Right cardiac atrium (tissue), 5 donors: Measurements from ENCODE around the gene PDE3A. TPM values are rescaled to one million over a fixed set of nuclear protein-coding genes. Genes with fewer than 3 reads are reported as not detected.

Source experiments
- ATAC-seq, 2 donors: fragments of 200-7000 bp; cut with Tn5 transposase; one replicate each; pipeline versions ENCODE4 v1.8.0 to v1.9.1; 2020; ENCODE audit warnings: moderate library complexity in 2 of 2, mild to moderate bottlenecking in 1 of 2
- DNase-seq, 3 donors: peaks; one replicate each; pipeline ENCODE4 v3.0.0-alpha.2; 2020
- H3K27ac ChIP-seq: one replicate; pipeline ENCODE4 v1.5.1; 2013; ENCODE audit warnings: mild to moderate bottlenecking, low read length, control low read depth, moderate library complexity
- H3K27me3 ChIP-seq: one replicate; pipeline ENCODE4 v1.6.1; 2013; ENCODE audit not compliant: control insufficient read depth, insufficient read depth
- H3K4me1 ChIP-seq: one replicate; pipeline ENCODE4 v1.6.1; 2013; ENCODE audit warnings: low read length; ENCODE audit not compliant: control insufficient read depth, insufficient read depth
- H3K4me3 ChIP-seq: one replicate; pipeline ENCODE4 v1.5.1; 2013; ENCODE audit warnings: low read length, control low read depth
- H3K9me3 ChIP-seq: one replicate; pipeline ENCODE4 v1.6.1; 2013; ENCODE audit warnings: low read length; ENCODE audit not compliant: control insufficient read depth
- WGBS: extraction: QIAGEN DNeasy Blood & Tissue Kit; methylation state at CpG from one replicate; pipeline ENCODE4 v1.1.7; 2013; 5-methylcytosine and 5-hydroxymethylcytosine counted together
- intact Hi-C, 4 donors: fragments of 100-400 bp; cut with DNase I; formaldehyde crosslinking; loops; one replicate each; pipeline versions ENCODE4 v1.11.0 to v1.14.0; 2022 to 2023
- polyA plus RNA-seq: library from polyadenylated mRNA; stranded (reverse); fragments of 200-250 nt; gene quantifications from one replicate; pipeline ENCODE4 v1.2.3, GENCODE V29; 2013
- total RNA-seq, 4 donors: library from RNA; stranded (reverse); fragmentation: NEBNext Ultra II Directional; extraction: Animal tissue kit (Norgen Biotek cat#: 25700); gene quantifications; one replicate each; pipeline ENCODE4 v1.2.1, GENCODE V29; 2021
- donor health status: healthy with polysubstance abuse.
- donor health status: DM: no; HTN: yes; CAD: no.
- donor health status: DM: no; HTN: no; CAD: no.
- donor health status: DM: no; HTN: yes; CAD: no; lungs with severe emphysema.
- donor health status: DM: yes; HTN: yes; CAD: no.

The PDE3A gene
- total and polyA plus RNA-seq, 5 donors: 29.9 to 156 (median 99.7) TPM

DNA sequence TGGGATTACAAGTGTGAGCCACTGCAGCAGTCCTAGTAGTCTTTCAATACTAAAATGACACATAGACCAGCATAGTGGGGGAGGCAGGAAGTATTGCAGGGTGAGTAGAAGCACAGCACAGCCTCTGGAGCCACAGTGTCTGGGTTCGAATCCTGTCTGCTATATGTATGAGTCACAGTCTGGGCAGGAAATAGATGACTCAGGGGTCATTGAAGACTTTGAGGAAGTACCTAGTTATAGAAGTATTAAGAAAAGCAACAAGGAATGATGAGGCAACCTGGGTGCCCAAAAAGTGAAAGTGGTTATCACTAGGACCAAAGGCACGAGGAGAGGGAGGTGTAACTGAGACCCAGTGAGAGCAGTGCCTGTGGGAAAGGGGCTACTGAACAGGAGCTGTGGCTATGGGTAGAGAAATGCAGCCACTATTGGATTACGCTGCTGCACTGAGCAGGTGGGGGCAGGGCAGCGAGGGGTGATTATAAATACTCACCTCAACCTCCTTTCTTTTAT is 124.0 kb downstream of the PDE3A start:
- H3K4me1 ChIP-seq: peaks cover 2% of the 10 kb centered on the region
- intact Hi-C loops: no loop called here
- peak in 1 of 3 donors; percentile 12 for DNase-seq
- H3K27me3 ChIP-seq: no peaks in the 10 kb centered on the region
- no peaks in the 10 kb centered on the region for H3K9me3 ChIP-seq
- H3K27ac ChIP-seq: no peak overlapping the region
- no peak overlapping the region for H3K4me3 ChIP-seq
- peak; percentile 33 to 68 for ATAC-seq
- WGBS: 77% methylated on average over 4 of the region's 4 CpGs

DNA sequence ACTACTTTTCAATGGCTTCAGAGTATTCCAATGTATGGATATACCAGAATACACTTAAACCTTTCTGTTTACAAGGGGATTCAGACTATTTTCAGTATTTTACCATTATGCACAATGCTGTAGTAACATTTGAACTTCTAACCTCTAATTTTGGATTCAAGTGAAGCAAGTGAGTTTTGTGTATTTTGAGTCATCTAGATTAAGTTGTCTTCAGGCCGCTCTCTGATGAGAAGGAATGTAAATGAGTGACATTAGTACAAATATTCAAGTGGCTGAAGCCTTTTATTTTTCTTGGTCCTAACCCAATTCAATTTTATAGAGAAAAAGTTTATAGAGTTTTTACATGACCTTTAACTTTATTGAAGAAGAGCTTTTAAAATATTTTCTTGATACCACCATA is 125.6 kb downstream of the PDE3A start:
- ATAC-seq (no peak), DNase-seq (no peak)
- WGBS: 74% methylated on average over 1 of the region's 1 CpG
- H3K27ac ChIP-seq: no peak overlapping the region
- intact Hi-C loops: no loop called here
- H3K27me3 ChIP-seq: no peaks in the 10 kb centered on the region
- H3K4me3 ChIP-seq: no peak overlapping the region
- H3K4me1 ChIP-seq: peaks cover 2% of the 10 kb centered on the region
- H3K9me3 ChIP-seq: no peaks in the 10 kb centered on the region

DNA sequence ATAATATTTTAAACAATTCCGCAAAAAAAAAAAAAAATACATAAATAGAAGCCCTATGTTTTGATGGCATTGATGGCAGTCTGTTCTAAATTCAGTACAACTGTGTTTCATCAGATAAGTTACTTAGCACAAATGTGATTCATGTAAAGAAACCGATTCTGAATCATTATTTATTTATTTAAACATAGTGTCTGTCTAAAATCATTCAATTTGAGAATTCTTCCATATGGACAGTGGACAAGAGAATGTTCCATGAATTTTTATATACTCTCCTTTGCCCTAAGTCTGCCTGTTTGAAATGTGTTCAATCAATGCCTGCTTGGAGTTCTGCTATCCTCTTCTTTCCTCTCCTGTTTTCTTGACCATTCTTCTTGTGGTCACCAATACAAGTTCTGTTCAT is 126.5 kb downstream of the PDE3A start:
- Histone ChIP-seq H3K4me3 (no peak overlapping the region), H3K9me3 (no peaks in the 10 kb centered on the region), H3K4me1 (peaks cover 2% of the 10 kb centered on the region), H3K27ac (no peak overlapping the region), H3K27me3 (no peaks in the 10 kb centered on the region)
- 82% methylated on average over 2 of the region's 2 CpGs for WGBS
- intact Hi-C loops: no loop called here
- ATAC-seq (no peak), DNase-seq (no peak)

DNA sequence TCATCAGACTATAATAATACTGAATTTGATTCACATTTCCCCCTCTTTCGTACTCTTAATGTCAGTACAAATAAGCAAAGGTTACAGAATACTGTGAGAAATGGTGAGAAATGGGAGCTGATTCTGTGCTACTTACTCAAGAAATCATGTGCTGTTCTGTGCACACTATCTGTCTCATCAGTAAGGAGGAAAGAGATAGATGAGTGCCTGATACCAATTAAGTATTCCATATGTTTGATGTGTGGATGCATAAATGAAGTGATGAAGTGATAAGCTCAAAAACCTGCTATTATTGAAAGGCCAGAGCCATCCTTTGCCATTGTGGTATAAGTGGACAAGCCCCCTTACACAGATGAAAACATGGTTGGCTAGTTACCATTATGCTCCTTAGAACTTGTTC is 127.7 kb downstream of the PDE3A start:
- no peak overlapping the region for H3K4me3 ChIP-seq
- intact Hi-C loops: no loop called here
- H3K9me3 ChIP-seq: no peaks in the 10 kb centered on the region
- no peak for ATAC-seq
- no peak for DNase-seq
- no peaks in the 10 kb centered on the region for H3K27me3 ChIP-seq
- peaks cover 2% of the 10 kb centered on the region for H3K4me1 ChIP-seq
- 90% methylated on average over 1 of the region's 1 CpG for WGBS
- H3K27ac ChIP-seq: no peak overlapping the region

DNA sequence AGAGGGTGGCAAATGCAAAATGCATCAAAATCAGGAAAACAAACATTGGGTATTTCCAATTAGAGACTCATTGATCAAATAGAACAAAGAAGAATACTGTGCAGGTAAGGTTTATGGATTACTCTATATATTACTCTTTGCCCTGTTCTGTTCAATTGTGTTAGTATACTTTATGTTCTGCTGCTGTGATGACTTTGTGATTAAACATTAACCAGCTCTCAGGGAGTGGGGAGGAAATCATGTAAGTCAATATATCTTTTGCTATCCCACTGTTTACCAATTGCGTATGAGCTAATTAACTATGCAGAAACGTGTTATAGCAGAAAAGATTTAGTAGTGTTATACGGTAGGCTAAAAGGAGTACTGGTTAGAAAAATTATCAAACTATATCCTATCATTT is 129.4 kb downstream of the PDE3A start:
- 55% methylated on average over 3 of the region's 3 CpGs for WGBS
- Histone ChIP-seq H3K9me3 (no peaks in the 10 kb centered on the region), H3K27me3 (no peaks in the 10 kb centered on the region), H3K4me3 (no peak overlapping the region), H3K27ac (no peak overlapping the region), H3K4me1 (peaks cover 2% of the 10 kb centered on the region)
- DNase-seq (no peak), ATAC-seq (no peak)
- intact Hi-C loops: no loop called here

DNA sequence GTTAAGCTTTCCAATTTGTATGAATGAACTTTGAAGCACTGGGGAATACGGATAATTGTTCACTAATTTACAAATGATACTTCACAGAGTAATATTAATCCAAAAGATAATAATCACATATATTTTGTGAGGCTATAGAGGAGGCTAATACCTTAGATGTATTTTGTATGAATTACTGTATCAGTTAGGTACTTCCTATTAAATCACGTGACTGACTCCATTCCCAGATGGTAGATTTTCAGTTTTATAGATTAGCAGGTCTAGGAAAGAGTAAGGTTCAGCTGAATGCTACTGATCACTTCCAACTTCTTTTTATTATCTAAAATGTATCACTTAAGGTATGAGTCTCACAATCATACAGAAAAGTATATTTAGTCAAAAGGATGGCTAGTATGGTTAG is 133.6 kb downstream of the PDE3A start:
- Histone ChIP-seq H3K27me3 (no peaks in the 10 kb centered on the region), H3K4me3 (no peak overlapping the region), H3K9me3 (no peaks in the 10 kb centered on the region), H3K27ac (no peak overlapping the region), H3K4me1 (no peaks in the 10 kb centered on the region)
- intact Hi-C loops: no loop called here
- no peak for ATAC-seq
- DNase-seq: no peak
- WGBS: 91% methylated on average over 2 of the region's 2 CpGs

DNA sequence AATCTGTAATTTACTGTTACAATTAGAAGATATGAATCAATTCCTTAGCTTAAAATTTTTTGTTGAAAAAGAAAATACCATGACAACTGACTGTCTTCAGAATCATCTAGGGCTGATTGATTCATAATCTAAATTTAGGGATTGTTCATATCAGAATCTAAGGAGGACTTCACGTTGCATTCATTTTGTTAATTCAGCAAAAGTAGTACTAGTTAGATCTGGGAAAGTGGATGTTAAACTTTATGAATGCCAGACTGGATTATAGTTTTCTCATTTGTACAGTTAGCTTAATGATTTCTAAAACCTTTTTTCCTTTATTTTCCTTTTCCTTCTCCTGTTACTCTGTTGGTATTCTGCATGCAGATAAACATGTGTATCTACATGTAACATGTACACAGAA is 135.5 kb downstream of the PDE3A start:
- DNase-seq: no peak
- ATAC-seq: no peak
- no peak overlapping the region for H3K4me3 ChIP-seq
- H3K9me3 ChIP-seq: no peaks in the 10 kb centered on the region
- no peaks in the 10 kb centered on the region for H3K4me1 ChIP-seq
- H3K27me3 ChIP-seq: no peaks in the 10 kb centered on the region
- H3K27ac ChIP-seq: no peak overlapping the region
- intact Hi-C loops: no loop called here
- 38% methylated on average over 1 of the region's 1 CpG for WGBS

DNA sequence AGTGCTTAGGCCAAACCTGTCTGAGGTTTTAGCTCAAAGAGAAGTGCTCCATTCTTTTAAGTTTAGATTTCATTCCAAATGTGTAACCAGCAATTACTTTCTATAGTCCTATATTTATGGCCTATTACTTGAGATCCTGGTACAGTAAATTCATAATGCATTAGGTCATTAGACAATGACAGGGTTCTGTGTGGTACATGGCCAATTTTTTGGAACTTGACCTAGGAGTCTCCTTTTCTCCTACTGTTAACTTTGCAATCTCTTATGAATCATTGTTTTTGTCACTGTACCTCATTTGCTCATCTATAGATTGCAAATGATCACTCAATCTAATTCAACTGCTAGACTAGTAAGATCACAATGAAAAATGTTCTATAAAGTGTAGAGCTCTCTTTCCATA is 136.7 kb downstream of the PDE3A start:
- no peak for ATAC-seq
- DNase-seq: no peak
- H3K9me3 ChIP-seq: no peaks in the 10 kb centered on the region
- no peaks in the 10 kb centered on the region for H3K27me3 ChIP-seq
- H3K4me3 ChIP-seq: no peak overlapping the region
- H3K4me1 ChIP-seq: no peaks in the 10 kb centered on the region
- H3K27ac ChIP-seq: no peak overlapping the region
- intact Hi-C loops: no loop called here

DNA sequence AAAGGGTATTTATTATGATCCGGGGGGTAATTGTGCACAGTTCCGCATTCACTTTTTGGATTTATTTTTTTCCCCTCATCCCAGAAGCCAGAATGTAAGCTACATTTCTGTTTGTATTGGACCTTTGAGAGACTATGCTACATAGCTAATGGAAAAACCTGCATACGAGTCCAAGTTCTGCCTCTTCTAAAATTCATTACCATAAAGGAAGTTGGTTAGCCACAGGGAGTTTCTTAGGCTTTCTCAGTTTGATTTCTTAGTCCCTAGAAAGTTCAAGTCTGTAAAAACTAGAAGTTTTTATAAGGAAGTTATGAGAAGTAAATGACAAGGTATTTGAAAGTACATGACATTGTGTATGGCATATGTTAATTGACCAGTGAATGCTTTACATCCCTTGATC is 138.7 kb downstream of the PDE3A start:
- ATAC-seq: no peak
- 68% methylated on average over 3 of the region's 3 CpGs for WGBS
- H3K4me1 ChIP-seq: no peaks in the 10 kb centered on the region

DNA sequence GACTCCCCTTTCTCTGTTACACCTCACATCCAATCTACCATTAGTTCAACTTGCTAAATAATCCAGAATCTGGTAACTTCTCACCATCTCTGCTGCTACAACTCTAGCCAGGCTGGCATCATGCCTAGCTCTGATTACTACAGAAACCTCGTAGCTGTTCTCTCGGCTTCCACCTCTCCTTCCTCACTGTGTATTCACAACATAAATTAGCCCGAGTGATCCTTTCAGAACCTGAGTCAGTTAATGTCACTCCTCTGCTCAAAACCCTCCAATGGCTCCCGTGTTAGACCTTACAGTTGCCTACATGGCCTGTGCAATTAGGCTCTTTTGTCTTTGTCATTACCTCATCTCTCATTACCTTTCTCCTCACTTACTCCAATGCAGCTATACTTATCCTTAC is 139.4 kb downstream of the PDE3A start:
- no peaks in the 10 kb centered on the region for H3K4me1 ChIP-seq
- DNase-seq (peak in 2 of 3 donors; percentile 21 to 50), ATAC-seq (peak in 1 of 2 donors; percentile 36)

More for the DNA sequence above, 138.7 kb downstream of the PDE3A start:
- no peak overlapping the region for H3K4me3 ChIP-seq
- no peaks in the 10 kb centered on the region for H3K27me3 ChIP-seq
- no peak for DNase-seq
- H3K27ac ChIP-seq: no peak overlapping the region
- no peaks in the 10 kb centered on the region for H3K9me3 ChIP-seq
- intact Hi-C loops: no loop called here

DNA sequence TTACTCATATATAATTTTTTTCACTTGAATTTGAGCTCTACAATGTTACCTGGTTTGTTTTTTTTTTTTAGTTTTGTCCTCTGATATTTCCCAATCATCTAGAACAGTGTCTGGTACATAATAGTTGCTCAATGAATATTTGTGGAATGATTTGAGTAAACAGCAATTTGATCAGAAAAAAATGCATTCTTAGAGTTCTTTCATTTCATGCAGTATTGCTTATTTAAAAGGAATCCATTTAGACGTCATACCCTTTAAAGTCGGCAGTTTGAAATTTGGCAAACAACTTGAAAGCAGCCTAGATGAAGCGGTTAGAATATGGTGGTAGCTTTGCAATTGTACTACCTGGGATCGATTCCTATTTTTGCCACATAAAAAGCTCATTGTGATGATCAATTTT is 140.0 kb downstream of the PDE3A start:
- H3K4me1 ChIP-seq: no peaks in the 10 kb centered on the region
- intact Hi-C loops: no loop called here

More for the DNA sequence above, 139.4 kb downstream of the PDE3A start:
- no peaks in the 10 kb centered on the region for H3K27me3 ChIP-seq
- WGBS: 54% methylated on average over 4 of the region's 4 CpGs
- intact Hi-C loops: no loop called here
- peak overlapping the region; percentile 17 for H3K27ac ChIP-seq
- H3K4me3 ChIP-seq: no peak overlapping the region
- no peaks in the 10 kb centered on the region for H3K9me3 ChIP-seq

DNA sequence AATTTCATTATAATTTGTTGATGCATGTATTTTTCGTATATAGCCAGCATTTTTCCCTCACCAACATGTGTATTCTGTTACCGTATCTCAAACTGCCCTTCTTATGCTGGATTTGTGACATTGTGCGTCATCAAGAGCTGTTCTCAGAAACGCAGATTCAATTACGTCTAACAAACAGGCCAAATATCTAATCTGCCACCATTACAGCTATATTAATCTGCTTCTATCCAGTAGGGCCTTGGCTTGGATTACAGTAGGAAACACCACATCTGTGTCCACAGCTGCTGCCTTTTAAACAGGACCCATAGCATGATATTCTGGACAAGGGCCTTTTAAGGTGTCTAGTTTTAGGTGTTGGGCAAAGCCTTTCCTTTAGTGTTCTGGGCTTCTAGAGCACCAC is 140.6 kb downstream of the PDE3A start:
- intact Hi-C loops: no loop called here
- Histone ChIP-seq H3K4me1 (no peaks in the 10 kb centered on the region), H3K4me3 (no peak overlapping the region), H3K27me3 (no peaks in the 10 kb centered on the region), H3K27ac (no peak overlapping the region), H3K9me3 (no peaks in the 10 kb centered on the region)
- WGBS: 65% methylated on average over 5 of the region's 5 CpGs
- DNase-seq: no peak
- peak; percentile 50 to 57 for ATAC-seq

More for the DNA sequence above, 140.0 kb downstream of the PDE3A start:
- WGBS: 85% methylated on average over 4 of the region's 4 CpGs
- no peak overlapping the region for H3K27ac ChIP-seq
- no peaks in the 10 kb centered on the region for H3K27me3 ChIP-seq
- no peaks in the 10 kb centered on the region for H3K9me3 ChIP-seq
- DNase-seq: no peak
- H3K4me3 ChIP-seq: no peak overlapping the region
- no peak for ATAC-seq
